DMS 273 (cell line): ENCODE measurements around the gene VTA1.

ENCODE experiments used
- DNase-seq: peaks from one replicate; lab custom pipeline; 2025; ENCODE audit not compliant: unreplicated experiment; lab: John Stamatoyannopoulos, UW

VTA1 gene

GRCh38 chr6:142260748-142261147 lies 113.7 kb downstream of the VTA1 start:
- no peak for DNase-seq

DNA sequence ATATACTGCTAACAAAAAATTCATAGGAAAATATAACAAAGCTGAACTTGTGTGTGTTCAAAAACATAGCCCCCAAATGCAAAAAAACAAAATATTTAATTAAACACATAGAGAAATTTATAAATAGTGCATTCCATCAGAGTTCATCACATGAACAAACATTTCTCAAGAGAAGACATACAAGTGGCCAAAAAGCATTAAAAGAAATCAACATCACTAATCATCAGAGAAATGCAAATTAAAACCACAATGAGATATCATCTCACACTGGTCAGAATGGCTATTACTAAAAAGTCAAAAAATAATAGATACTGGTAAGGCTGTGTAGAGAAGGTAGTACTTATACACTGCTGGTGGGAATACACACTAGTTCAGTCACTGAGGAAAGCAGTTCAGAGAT lies 115.2 kb downstream of the VTA1 start:
- DNase-seq, result no peak

- no peak for DNase-seq
Observed at GRCh38 chr6:142265476-142265875, 118.4 kb downstream of the VTA1 start.

- no peak for DNase-seq
Observed at GRCh38 chr6:142266060-142266459, 119.0 kb downstream of the VTA1 start.

DNA sequence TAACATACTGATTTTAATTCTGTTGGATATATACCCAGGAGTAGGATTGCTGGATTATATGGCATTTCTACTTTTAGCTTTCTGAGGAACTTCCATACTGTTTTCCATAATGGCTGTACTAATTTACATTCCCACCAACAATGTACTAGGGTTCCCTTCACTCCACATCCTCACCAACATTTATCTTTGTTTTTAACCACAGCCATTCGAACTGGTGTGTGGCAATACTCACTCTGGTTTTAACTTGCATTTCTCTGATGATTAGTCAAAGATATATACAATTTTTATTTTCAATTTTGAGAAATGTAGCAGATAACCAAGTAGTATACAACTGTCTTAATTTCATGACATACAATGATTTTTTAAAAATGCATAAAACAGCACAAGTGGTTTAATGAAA lies 124.4 kb downstream of the VTA1 start:
- no peak for DNase-seq
